Astrocyte (in vitro differentiated cells and primary cell): ENCODE measurements around the gene IL2RG.

ENCODE experiments used
- EZH2 ChIP-seq: IDR thresholded peaks from 2 replicates; pipeline ENCODE4 v1.6.1; 2012; ENCODE audit warnings: mild to moderate bottlenecking, low read length, inconsistent platforms; ENCODE audit not compliant: insufficient read depth
- TF ChIP-seq, protein P1 (sequence below): IDR thresholded peaks from 2 replicates; pipeline ENCODE4 v1.5.1; 2011; ENCODE audit warnings: low read depth, mild to moderate bottlenecking, inconsistent platforms, low read length, moderate library complexity; ENCODE audit not compliant: insufficient read depth

DNA sequence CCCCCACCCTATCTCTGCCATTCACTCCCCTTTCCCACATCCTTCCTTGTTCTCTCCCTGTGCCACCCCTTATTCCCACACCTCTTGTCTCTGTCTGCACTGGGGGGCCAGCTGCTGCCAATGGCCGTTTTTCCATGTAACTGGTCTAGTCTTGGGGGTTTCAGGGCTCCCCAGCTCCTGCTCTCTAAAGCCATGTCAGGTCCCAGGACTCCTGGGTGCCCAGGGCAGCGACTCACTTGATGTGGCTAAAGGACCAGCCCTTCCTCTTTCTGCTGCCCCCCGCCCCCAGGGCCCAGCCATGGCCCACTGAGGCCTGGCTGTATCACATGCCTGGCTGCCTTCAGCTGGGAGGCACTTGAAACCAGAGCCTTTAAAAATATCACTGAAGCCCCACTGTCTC, 43.3 kb upstream of the IL2RG start:
- TF ChIP-seq, protein P1, sequence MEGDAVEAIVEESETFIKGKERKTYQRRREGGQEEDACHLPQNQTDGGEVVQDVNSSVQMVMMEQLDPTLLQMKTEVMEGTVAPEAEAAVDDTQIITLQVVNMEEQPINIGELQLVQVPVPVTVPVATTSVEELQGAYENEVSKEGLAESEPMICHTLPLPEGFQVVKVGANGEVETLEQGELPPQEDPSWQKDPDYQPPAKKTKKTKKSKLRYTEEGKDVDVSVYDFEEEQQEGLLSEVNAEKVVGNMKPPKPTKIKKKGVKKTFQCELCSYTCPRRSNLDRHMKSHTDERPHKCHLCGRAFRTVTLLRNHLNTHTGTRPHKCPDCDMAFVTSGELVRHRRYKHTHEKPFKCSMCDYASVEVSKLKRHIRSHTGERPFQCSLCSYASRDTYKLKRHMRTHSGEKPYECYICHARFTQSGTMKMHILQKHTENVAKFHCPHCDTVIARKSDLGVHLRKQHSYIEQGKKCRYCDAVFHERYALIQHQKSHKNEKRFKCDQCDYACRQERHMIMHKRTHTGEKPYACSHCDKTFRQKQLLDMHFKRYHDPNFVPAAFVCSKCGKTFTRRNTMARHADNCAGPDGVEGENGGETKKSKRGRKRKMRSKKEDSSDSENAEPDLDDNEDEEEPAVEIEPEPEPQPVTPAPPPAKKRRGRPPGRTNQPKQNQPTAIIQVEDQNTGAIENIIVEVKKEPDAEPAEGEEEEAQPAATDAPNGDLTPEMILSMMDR = no peak
- TF ChIP-seq EZH2 = no peak
